GM18505 (cell line): Measurements from ENCODE around the gene HOTAIR.

Experiments
- ATAC-seq: cut with Tn5 transposase; IDR thresholded peaks from one replicate; pipeline ENCODE4 v1.9.1; 2021; ENCODE audit not compliant: unreplicated experiment
- POLR2A ChIP-seq: IDR thresholded peaks from 4 replicates; pipeline ENCODE4 v1.6.1; 2011; ENCODE audit warnings: borderline replicate concordance; ENCODE audit not compliant: insufficient read depth, insufficient read length; ENCODE audit errors: extremely low read depth

The HOTAIR gene

DNA sequence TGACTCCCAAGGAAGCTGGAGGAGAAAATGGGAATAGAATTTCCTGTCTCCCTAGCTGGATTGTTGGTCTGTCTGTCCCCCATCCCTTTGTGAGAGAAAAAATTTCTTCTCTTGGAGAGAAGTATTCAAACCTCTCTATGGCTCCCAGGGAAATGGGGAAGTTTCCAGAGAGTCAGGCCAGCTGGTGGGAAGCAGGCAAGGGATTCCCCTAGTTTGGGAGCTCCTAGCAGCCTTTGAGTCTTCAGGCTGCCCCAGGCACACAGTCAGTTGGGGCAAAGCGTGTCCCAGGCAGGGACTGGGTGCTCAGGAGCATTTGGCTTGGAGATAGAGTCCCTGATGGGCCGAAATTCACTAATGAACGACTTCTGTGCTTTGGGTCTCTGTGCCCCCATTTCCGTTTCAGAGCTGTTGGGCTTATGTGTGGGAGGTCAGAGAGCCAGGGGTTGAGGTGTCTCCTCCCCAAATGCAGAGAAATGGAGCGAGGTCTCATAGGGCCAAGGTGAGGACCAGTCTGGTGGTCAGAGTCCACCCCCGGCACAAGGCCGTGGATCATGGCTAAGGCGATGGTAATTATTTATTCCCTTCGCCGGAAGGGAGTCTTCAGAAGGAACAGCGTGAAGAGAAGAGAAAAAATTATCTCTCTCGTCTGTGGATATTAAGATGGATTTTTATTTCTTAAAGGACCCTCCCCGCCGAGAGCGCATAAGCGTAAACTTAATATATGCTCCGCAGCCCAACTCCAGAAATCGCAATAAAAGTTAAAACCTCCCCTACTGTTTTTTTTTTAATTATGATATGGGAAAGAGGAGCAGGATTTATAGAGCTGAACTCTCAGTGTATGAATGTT lies 18.6 kb upstream of the HOTAIR start:
- ATAC-seq, result no peak
- no peak for TF ChIP-seq POLR2A

DNA sequence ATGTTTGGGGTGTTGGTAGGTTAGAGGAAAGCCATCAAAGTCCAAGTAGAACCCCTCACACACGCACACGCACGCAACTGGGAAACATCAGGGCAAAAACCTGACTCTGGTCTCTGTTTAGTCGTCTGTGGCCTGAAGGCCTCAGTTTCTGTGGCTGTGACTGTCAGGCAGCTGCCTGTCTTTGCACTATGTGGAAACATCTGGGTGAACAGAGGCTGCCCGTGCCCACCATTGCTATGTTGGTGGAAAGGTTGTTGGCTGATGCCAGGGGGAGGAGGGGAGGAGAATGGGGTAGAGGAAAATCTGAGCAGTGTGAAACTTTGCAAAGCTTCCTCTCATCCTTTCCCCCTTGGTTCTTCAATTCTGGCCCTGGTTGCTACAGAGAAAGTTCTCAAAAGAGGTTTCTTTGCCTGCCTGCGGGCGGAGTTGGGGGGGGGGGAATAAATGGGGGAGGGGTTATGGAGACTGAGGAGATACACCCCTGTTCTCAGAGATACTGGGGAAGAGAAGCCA lies 17.7 kb upstream of the HOTAIR start:
- TF ChIP-seq POLR2A, result no peak
- no peak for ATAC-seq

DNA sequence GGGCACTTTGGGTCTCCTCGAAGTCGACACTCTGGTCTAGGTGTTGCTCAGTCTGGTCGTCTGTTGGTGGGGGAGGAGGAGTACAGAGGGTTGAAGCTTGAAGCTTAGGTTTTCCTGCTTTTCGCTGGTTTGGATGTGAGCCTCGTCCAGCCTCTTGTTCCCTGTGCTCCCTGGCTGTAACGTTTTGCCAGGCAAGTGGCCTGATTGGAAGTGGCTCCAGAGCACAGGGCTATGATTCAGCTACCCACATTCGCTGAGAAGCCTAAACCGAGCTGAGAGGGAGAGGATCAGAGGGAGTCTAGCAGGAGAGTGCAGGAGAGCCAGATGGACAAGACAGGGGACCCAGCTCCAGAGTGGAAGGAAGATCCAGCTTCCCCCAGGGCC lies 16.3 kb upstream of the HOTAIR start:
- ATAC-seq, result no peak
- TF ChIP-seq POLR2A, result no peak

- no peak for TF ChIP-seq POLR2A
- ATAC-seq, result no peak
These were observed 15.7 kb upstream of the HOTAIR start for GRCh38 chr12:53990311-53991076.

DNA sequence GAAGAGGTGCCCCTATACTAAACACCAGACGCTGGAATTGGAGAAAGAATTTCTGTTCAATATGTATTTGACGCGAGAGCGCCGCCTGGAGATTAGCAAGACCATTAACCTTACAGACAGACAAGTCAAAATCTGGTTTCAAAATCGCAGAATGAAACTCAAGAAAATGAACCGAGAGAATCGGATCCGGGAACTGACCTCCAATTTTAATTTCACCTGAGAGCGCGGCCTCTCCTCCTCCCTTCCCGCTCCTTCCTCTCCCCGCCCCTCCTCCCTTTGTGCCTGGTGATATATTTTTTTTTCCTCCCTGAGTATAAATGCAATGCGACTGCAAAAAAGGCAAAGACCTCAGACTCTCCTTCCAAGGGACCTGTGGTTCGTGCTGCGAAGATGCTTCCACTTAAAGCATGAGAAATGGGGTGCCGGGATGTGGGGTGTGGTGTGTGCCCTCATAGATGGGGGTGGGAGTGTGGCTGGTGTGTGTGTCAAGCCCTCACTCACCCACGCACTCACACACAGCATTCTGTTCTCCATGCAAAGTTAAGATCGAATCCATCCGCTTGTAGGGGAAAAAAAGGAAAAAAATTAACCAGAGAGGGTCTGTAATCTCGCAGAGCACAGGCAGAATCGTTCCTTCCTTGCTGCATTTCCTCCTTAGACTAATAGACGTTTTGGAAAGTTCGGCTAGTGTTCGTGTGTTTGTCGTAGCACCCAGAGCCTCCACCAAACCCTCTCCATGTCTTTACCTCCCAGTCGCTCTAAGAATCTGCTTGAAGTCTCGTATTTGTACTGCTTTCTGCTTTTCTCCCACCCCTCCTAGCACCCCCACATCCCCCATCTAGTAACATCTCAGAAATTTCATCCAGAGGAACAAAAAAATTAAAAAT lies 14.7 kb upstream of the HOTAIR start:
- ATAC-seq, result no peak
- no peak for TF ChIP-seq POLR2A

GRCh38 chr12:53988541-53989226 lies 13.9 kb upstream of the HOTAIR start:
- no peak for TF ChIP-seq POLR2A
- no peak for ATAC-seq

DNA sequence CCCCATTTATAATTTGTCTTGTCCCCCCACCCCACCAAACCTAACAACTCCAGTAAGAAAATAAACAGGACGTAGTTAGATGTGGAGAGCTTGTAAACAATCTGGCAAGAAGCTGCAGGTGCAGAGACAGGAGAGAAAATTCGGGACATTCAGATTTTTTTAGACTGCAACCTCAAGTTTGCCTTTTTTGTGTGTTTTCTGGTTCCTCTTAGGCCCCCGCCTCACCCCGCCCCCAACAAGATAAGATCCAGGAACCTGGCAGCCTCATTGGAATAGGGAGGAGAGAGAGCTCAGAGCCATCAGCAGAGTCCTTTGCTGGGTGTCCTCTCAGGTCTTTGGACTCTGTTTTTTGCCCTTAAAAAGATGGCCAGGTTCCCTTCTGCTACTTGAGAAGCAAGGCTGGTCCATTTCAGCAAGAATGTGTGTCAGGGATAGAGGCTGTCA lies 13.1 kb upstream of the HOTAIR start:
- no peak for TF ChIP-seq POLR2A
- no peak for ATAC-seq

GRCh38 chr12:53986686-53987483 lies 12.1 kb upstream of the HOTAIR start:
- ATAC-seq, result no peak
- no peak for TF ChIP-seq POLR2A

GRCh38 chr12:53985994-53986685 lies 11.4 kb upstream of the HOTAIR start:
- no peak for TF ChIP-seq POLR2A
- ATAC-seq, result no peak

GRCh38 chr12:53985692-53985993 lies 10.9 kb upstream of the HOTAIR start:
- TF ChIP-seq POLR2A, result no peak
- no peak for ATAC-seq

DNA sequence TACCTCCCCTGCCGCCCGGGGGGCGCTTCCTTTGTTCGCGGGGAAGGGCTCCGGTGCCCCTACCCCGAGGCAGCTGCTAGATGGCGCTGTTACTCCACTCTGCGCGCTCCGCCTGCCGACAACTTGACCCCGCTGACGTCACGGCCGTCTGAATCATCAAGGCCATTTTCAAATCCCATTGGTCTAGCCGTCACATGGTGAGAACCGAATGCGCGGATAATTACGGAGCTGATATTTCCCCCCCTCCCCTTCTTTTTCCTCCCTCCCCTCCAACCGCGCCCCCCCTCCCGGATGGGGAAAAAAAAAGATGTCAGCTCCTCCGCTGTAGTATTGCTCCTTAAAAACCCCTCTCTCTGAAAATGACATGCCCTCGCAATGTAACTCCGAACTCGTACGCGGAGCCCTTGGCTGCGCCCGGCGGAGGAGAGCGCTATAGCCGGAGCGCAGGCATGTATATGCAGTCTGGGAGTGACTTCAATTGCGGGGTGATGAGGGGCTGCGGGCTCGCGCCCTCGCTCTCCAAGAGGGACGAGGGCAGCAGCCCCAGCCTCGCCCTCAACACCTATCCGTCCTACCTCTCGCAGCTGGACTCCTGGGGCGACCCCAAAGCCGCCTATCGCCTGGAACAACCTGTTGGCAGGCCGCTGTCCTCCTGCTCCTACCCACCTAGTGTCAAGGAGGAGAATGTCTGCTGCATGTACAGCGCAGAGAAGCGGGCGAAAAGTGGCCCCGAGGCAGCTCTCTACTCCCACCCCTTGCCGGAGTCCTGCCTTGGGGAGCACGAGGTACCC lies 10.3 kb upstream of the HOTAIR start, which contains the start of gene HOXC10:
Gene HOXC10, plus strand, starts transcription at position 246 of the 791 bp plus-strand sequence. Its CDS starts 114 bp downstream, at position 360.
- no peak for TF ChIP-seq POLR2A

More for the DNA sequence above, 10.3 kb upstream of the HOTAIR start, which contains the start of gene HOXC10:
- no peak for ATAC-seq
